Mammary epithelial cell (primary cell): Measurements from ENCODE around the gene ETV3.

Experiments
- EZH2 ChIP-seq: IDR thresholded peaks from 2 replicates; pipeline ENCODE4 v1.6.1; 2012; ENCODE audit warnings: low read length, inconsistent platforms, borderline replicate concordance
- TF ChIP-seq, protein P1 (sequence below), 2 donors: IDR thresholded peaks in 1 of 2; conservative IDR thresholded peaks in 1 of 2; 2 replicates each; pipeline ENCODE4 v1.5.1; 2011 to 2012; ENCODE audit warnings: inconsistent platforms in 2 of 2, low read length in 2 of 2, mild to moderate bottlenecking in 2 of 2, control low read depth in 1 of 2, low read depth in 1 of 2; ENCODE audit not compliant: insufficient read depth in 1 of 2; ENCODE audit errors: extremely low read depth in 1 of 2

DNA sequence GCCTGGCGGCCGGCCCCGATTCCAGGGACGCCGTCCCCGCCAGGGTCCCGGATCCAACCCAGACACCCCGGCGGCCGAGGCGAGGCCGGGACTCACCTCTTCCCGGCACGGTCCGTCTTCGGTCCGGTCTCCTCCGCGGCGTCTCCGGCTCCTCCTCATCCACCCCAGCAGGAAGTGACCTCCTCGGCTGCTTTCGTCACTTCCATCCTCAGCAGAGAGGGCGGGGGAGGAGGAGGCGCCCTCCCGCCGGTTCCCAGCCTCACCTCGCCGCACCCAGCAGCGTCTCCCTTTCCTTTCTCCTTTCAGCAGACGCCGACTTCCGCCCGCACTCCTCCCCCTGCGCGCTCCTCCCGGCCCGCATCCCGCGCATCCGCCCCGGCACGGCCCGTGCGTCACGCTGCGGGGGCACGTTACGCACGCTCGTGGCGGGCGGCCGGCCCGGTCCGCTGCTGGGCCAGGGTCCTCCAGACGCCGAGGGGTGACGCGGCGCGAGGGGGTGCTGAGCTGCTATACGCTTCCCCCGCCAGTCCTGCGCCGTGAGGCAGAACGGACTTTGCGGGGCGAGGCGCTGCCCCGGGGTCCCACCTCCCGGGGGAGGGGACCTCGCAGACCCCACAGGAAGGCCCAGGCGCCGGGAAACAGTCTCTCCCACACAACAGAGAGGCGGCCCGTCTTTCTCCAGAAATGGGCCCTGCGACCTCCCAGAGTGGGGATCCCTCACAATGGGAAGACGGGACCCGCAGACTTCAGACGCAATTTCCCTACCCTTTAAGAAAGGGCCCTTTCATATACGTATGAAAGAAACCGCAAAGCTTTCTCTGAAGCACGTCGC is at the start of gene ETV3:
- no peak for TF ChIP-seq EZH2
- TF ChIP-seq, protein P1, sequence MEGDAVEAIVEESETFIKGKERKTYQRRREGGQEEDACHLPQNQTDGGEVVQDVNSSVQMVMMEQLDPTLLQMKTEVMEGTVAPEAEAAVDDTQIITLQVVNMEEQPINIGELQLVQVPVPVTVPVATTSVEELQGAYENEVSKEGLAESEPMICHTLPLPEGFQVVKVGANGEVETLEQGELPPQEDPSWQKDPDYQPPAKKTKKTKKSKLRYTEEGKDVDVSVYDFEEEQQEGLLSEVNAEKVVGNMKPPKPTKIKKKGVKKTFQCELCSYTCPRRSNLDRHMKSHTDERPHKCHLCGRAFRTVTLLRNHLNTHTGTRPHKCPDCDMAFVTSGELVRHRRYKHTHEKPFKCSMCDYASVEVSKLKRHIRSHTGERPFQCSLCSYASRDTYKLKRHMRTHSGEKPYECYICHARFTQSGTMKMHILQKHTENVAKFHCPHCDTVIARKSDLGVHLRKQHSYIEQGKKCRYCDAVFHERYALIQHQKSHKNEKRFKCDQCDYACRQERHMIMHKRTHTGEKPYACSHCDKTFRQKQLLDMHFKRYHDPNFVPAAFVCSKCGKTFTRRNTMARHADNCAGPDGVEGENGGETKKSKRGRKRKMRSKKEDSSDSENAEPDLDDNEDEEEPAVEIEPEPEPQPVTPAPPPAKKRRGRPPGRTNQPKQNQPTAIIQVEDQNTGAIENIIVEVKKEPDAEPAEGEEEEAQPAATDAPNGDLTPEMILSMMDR (conservative IDR thresholded peaks at IDR 0.05 in 1 of 2, IDR thresholded peaks at IDR 0.05 in 1 of 2; ENCODE audit: extremely low read depth in 1 of 2, insufficient read depth in 1 of 2, low read depth in 1 of 2, low read length in 2 of 2) = no peak
